Spleen (tissue), 11 donors: ENCODE results near the gene PCBP3. TPM values are rescaled to one million over a fixed set of nuclear protein-coding genes. Genes with fewer than 3 reads are reported as not detected.

ENCODE experiments used
- DNase-seq: peaks from one replicate; pipeline ENCODE4 v3.0.0-alpha.2; 2020
- H3K27ac ChIP-seq, 8 donors: fragments of 200-600 bp; sonication (generic) in 7 of 8; 1 replicate in 4 of 8; 2 replicates in 4 of 8; pipeline versions ENCODE4 v1.5.0 to v1.8.0; 2016 to 2021; ENCODE audit warnings: inconsistent platforms in 4 of 8, mild to moderate bottlenecking in 4 of 8, moderate library complexity in 1 of 8
- H3K27me3 ChIP-seq, 7 donors: fragments of 200-600 bp; sonication (generic) in 6 of 7; replicated peaks in 1 of 7; 1 replicate in 4 of 7; 2 replicates in 3 of 7; pipeline versions ENCODE4 v1.5.0 to v1.8.0; 2016 to 2021; ENCODE audit warnings: inconsistent platforms in 3 of 7, mild to moderate bottlenecking in 1 of 7
- H3K36me3 ChIP-seq, 6 donors: fragments of 200-600 bp; sonication (generic) in 5 of 6; 1 replicate in 4 of 6; 2 replicates in 2 of 6; pipeline versions ENCODE4 v1.5.0 to v1.8.0; 2016 to 2021; ENCODE audit warnings: inconsistent platforms in 2 of 6
- H3K4me1 ChIP-seq, 6 donors: fragments of 200-600 bp; sonication (generic) in 5 of 6; 1 replicate in 3 of 6; 2 replicates in 3 of 6; pipeline versions ENCODE4 v1.5.0 to v1.8.0; 2016 to 2021; ENCODE audit warnings: inconsistent platforms in 3 of 6
- H3K4me3 ChIP-seq, 8 donors: fragments of 200-600 bp; sonication (generic) in 7 of 8; 1 replicate in 4 of 8; 2 replicates in 4 of 8; pipeline versions ENCODE4 v1.5.0 to v1.8.0; 2016 to 2021; ENCODE audit warnings: inconsistent platforms in 4 of 8, mild to moderate bottlenecking in 4 of 8, moderate library complexity in 2 of 8
- H3K9me3 ChIP-seq, 8 donors: fragments of 200-600 bp; sonication (generic) in 7 of 8; 1 replicate in 4 of 8; 2 replicates in 4 of 8; pipeline versions ENCODE4 v1.5.0 to v1.8.0; 2016 to 2021; ENCODE audit warnings: inconsistent platforms in 4 of 8
- POLR2A ChIP-seq, 3 donors: fragments of 450-650 bp; IDR thresholded peaks; one replicate each; pipeline ENCODE4 v1.5.1; 2017; ENCODE audit warnings: antibody characterized with exemption in 3 of 3, mild to moderate bottlenecking in 1 of 3
- POLR2AphosphoS5 ChIP-seq, 3 donors: sonication (generic); formaldehyde crosslinking; IDR thresholded peaks; one replicate each; pipeline ENCODE4 v1.5.1; 2017; ENCODE audit warnings: antibody characterized with exemption in 3 of 3
- WGBS, 5 donors: extraction: QIAGEN DNeasy Blood & Tissue Kit in 3 of 5; methylation state at CpG; one replicate each; pipeline versions ENCODE4 v1.1.5 to v1.1.7; 2013 to 2018; 5-methylcytosine and 5-hydroxymethylcytosine counted together
- intact Hi-C: fragments of 100-400 bp; cut with DNase I; formaldehyde crosslinking; loops from one replicate; pipeline ENCODE4 v1.15.0; 2023; ENCODE audit warnings: low total_unique reads
- polyA plus RNA-seq, 3 donors: library from polyadenylated mRNA; stranded (reverse); fragments of 200-250 nt; gene quantifications; one replicate each; pipeline ENCODE4 v1.2.1, GENCODE V29; 2013
- total RNA-seq, 7 donors: library from RNA; depleted of rRNA in 3 of 7; stranded (reverse); fragments of >200 nt in 3 of 7; fragmentation: NEBNext Ultra II Directional in 4 of 7; extraction: Animal tissue kit (Norgen Biotek cat#: 25700) in 4 of 7; gene quantifications; one replicate each; pipeline versions ENCODE4 v1.1.0 to v1.2.1, GENCODE V29; 2016 to 2021
- TF ChIP-seq, protein P1 (sequence below), 11 experiments: fragments of 200-600 bp in 7 of 11; fragments of 450-650 bp in 4 of 11; sonication (generic) in 4 of 11; IDR thresholded peaks in 8 of 11; conservative IDR thresholded peaks in 3 of 11; 1 replicate in 7 of 11; 2 replicates in 4 of 11; pipeline versions ENCODE4 v1.4.0 to v1.8.0; 2016 to 2021; ENCODE audit warnings: antibody characterized with exemption in 11 of 11, inconsistent platforms in 4 of 11, mild to moderate bottlenecking in 1 of 11
- donor health status: healthy with polysubstance abuse.
- donor health status: DM: no; HTN: no; CAD: no; lungs with moderate emphysema.
- donor health status: DM: no; HTN: no; CAD: no.
- donor health status: Bipolar disorder and iron deficiency.
- donor health status: healthy.
- donor health status: DM: no; HTN: no; CAD: no.
- donor health status: DM: yes; HTN: yes; CAD: no.

The PCBP3 gene
- total and polyA plus RNA-seq, 10 donors = 4.2 to 31.6 (median 15.2) TPM

DNA sequence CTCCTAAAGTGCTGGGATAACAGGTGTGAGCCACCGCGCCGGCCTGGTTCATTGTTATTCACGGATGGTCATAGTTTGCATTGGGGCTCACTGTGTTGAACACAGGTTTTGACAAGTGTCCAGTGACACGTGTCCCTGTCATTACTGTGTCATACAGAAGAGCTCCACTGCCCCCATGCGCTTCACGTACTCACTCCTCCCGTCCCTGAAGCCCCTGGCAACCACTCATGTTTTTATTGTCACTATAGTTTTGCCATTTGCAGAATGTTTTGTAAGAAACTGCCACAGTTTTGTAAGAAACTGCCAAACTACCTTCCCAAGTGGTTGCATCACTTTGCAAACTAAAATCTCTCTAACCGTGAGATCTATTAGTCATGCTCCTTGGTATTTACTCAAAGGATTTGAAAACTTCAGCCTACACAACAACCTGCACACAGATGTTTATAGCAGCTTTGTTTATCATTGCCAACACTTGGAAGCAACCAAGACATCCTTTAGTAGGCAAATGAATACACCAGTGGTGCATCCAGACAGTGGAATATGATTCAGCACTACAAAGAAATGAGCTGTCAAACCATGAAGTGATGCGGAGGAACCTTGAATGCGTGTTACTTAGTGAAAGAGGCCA, 174.9 kb downstream of the PCBP3 start:
- intact Hi-C loops = no loop called here
- DNase-seq = no peak
- WGBS, 5 donors = 48 to 78% (median 64%) methylated on average over 11 of the region's 11 CpGs
- Histone ChIP-seq H3K9me3 (no peaks in the 10 kb centered on the region), H3K4me1 (peaks cover 0 to 39% (median 18%) of the 10 kb centered on the region in 6 donors), H3K27me3 (no peaks in the 10 kb centered on the region), H3K27ac (peak overlapping the region in 3 of 8 donors; percentile 7 to 24 (median 16)), H3K36me3 (no peaks in the 10 kb centered on the region), H3K4me3 (no peak overlapping the region)
- TF ChIP-seq POLR2AphosphoS5 (IDR thresholded peaks at IDR 0.05) (no peak), POLR2A (IDR thresholded peaks at IDR 0.05) (no peak)
- TF ChIP-seq, protein P1, sequence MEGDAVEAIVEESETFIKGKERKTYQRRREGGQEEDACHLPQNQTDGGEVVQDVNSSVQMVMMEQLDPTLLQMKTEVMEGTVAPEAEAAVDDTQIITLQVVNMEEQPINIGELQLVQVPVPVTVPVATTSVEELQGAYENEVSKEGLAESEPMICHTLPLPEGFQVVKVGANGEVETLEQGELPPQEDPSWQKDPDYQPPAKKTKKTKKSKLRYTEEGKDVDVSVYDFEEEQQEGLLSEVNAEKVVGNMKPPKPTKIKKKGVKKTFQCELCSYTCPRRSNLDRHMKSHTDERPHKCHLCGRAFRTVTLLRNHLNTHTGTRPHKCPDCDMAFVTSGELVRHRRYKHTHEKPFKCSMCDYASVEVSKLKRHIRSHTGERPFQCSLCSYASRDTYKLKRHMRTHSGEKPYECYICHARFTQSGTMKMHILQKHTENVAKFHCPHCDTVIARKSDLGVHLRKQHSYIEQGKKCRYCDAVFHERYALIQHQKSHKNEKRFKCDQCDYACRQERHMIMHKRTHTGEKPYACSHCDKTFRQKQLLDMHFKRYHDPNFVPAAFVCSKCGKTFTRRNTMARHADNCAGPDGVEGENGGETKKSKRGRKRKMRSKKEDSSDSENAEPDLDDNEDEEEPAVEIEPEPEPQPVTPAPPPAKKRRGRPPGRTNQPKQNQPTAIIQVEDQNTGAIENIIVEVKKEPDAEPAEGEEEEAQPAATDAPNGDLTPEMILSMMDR (IDR thresholded peaks at IDR 0.05 in 8 of 11, conservative IDR thresholded peaks at IDR 0.05 in 3 of 11) = no peak

DNA sequence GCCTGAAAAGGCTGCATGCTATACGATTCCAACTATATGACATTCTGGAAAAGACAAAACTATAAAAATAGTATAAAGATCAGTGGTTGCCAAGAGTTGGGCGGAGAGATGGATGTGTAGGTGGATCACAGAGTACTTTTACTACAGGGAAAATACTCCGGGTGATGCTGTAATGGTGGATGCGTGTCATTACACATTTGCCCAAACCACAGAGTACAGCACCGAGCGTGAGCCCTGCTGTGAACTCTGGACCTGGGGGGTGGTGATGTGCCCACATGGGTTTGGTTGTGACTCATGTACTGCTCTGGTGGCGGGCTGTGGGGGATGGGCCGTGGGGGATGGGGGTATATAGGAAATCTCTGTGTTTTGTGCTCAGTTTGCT, 175.4 kb downstream of the PCBP3 start:
- H3K4me3 ChIP-seq = no peak overlapping the region
- TF ChIP-seq, protein P1 (IDR thresholded peaks at IDR 0.05 in 8 of 11, conservative IDR thresholded peaks at IDR 0.05 in 3 of 11) = no peak
- TF ChIP-seq POLR2A (IDR thresholded peaks at IDR 0.05) (no peak), POLR2AphosphoS5 (IDR thresholded peaks at IDR 0.05) (no peak)
- no peaks in the 10 kb centered on the region for H3K9me3 ChIP-seq
- WGBS, 5 donors = 28 to 66% (median 49%) methylated on average over 8 of the region's 8 CpGs
- H3K27ac ChIP-seq = peak overlapping the region in 3 of 8 donors; percentile 7 to 24 (median 16)
- no peaks in the 10 kb centered on the region for H3K27me3 ChIP-seq
- DNase-seq = no peak
- H3K36me3 ChIP-seq = no peaks in the 10 kb centered on the region
- peaks cover 0 to 39% (median 18%) of the 10 kb centered on the region in 6 donors for H3K4me1 ChIP-seq
- intact Hi-C loops = no loop called here

DNA sequence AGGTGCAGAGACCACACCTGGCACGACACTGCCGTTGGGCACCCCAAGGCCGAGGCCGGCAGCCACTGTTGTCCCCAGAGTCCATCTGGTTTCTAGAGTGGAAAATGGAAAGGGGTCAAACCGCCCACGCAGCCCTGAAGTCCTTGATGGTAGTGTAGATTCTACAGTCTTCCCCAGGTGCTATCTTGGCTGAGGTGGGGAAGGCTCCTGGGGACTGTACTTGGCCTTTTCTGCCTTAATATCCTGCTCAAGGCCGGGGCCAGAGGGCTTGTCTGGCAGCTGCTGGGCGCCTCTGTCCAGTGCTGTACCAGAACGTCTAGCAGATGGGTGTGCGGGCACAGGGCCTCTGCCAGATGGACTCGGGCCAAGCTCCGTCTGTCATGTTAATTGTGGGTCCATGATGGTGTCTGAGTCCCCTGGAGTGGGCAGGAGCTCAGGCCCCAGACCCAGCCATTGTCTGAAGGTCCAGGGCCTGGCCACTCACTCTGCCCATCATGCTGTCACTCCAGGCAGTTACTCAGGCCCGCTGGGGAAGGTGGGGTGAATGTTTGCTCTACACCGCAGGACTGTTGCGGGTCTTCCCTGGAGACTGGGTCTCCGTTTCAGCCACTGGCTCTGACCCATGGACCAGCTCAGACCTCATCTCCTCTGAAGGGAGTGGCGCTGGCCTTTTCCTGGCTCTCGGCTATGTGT, 176.1 kb downstream of the PCBP3 start:
- DNase-seq = peak; percentile 63
- Histone ChIP-seq H3K27me3 (no peaks in the 10 kb centered on the region), H3K9me3 (no peaks in the 10 kb centered on the region), H3K4me1 (peaks cover 0 to 39% (median 18%) of the 10 kb centered on the region in 6 donors), H3K4me3 (no peak overlapping the region), H3K36me3 (no peaks in the 10 kb centered on the region), H3K27ac (peak overlapping the region in 2 of 8 donors; percentile 7 to 16)
- intact Hi-C loops = no loop called here
- TF ChIP-seq POLR2A (IDR thresholded peaks at IDR 0.05) (no peak), POLR2AphosphoS5 (IDR thresholded peaks at IDR 0.05) (no peak)
- TF ChIP-seq, protein P1 (IDR thresholded peaks at IDR 0.05 in 8 of 11, conservative IDR thresholded peaks at IDR 0.05 in 3 of 11) = no peak
- WGBS, 5 donors = 75 to 87% (median 79%) methylated on average over 11 to 18 of the region's 18 CpGs
